ENCODE data around the gene DPM2.

DPM2 gene

GRCh38 chr9:127942216-127943010 lies 4.8 kb upstream of the DPM2 start:
- Histone ChIP-seq H2BK5ac (ENCODE audit: low read length) (no peak overlapping the region), H3K27ac (replicated peaks; ENCODE audit: low read length) (no peak overlapping the region), H3K27me3 (ENCODE audit: control insufficient read depth in 3 of 3, insufficient read depth in 3 of 3, low read depth in 1 of 3, low read length in 3 of 3) (no peaks in the 10 kb centered on the region), H3K79me1 (ENCODE audit: low read depth, low read length) (peaks cover 2% of the 10 kb centered on the region), H2BK12ac (ENCODE audit: low read length) (no peak overlapping the region), H3K4ac (ENCODE audit: low read length) (no peak overlapping the region), H2BK15ac (ENCODE audit: low read length) (no peak overlapping the region), H4K8ac (ENCODE audit: low read depth, low read length) (no peak overlapping the region), H3K18ac (ENCODE audit: low read length) (no peak overlapping the region), H2AK5ac (ENCODE audit: low read depth, low read length) (peak overlapping the region; percentile 22), H3K9ac (ENCODE audit: low read depth, low read length, poor library complexity) (peak overlapping the region; percentile 85), H4K91ac (ENCODE audit: low read depth, low read length, poor library complexity) (no peak overlapping the region), H3K23ac (ENCODE audit: low read depth, low read length, poor library complexity) (peak overlapping the region; percentile 22), H3K14ac (ENCODE audit: low read length) (no peak overlapping the region), H3K36me3 (replicated peaks in 1 of 2; ENCODE audit: control insufficient read depth in 2 of 2, insufficient read depth in 2 of 2, low read length in 2 of 2) (peaks cover 28 to 53% of the 10 kb centered on the region in 2 donors), H3K9me3 (replicated peaks in 1 of 2; ENCODE audit: control insufficient read depth in 2 of 2, insufficient read depth in 1 of 2, low read depth in 1 of 2, low read length in 2 of 2) (no peaks in the 10 kb centered on the region), H3K4me3 (ENCODE audit: low read length in 2 of 2) (no peak overlapping the region), H2AFZ (ENCODE audit: low read length) (no peak overlapping the region), H2BK120ac (ENCODE audit: low read depth, low read length) (no peak overlapping the region), H3K4me2 (ENCODE audit: insufficient read depth, low read length, poor library complexity, severe bottlenecking) (no peak overlapping the region), H3K4me1 (ENCODE audit: control insufficient read depth in 2 of 2, insufficient read depth in 1 of 2, low read depth in 1 of 2, low read length in 2 of 2) (peaks cover 3 to 9% of the 10 kb centered on the region in 2 donors)
- peak; percentile 61 for DNase-seq (ENCODE audit: low spot score)
- no CpG with 5 or more reads among the region's 18 CpGs for WGBS, 2 donors (ENCODE audit: extremely low coverage in 2 of 2, insufficient read length in 2 of 2, insufficient replicate concordance in 1 of 2)

GRCh38 chr9:127941961-127942215 lies 4.2 kb upstream of the DPM2 start:
- H4K91ac ChIP-seq (ENCODE audit: low read depth, low read length, poor library complexity): no peak overlapping the region
- H3K27me3 ChIP-seq (ENCODE audit: control insufficient read depth in 3 of 3, insufficient read depth in 3 of 3, low read depth in 1 of 3, low read length in 3 of 3): no peaks in the 10 kb centered on the region
- no peak overlapping the region for H3K9ac ChIP-seq (ENCODE audit: low read depth, low read length, poor library complexity)
- no peak overlapping the region for H3K23ac ChIP-seq (ENCODE audit: low read depth, low read length, poor library complexity)
- H2BK12ac ChIP-seq (ENCODE audit: low read length): no peak overlapping the region
- H4K8ac ChIP-seq (ENCODE audit: low read depth, low read length): no peak overlapping the region
- H3K18ac ChIP-seq (ENCODE audit: low read length): no peak overlapping the region
- peaks cover 7 to 9% of the 10 kb centered on the region in 2 donors for H3K4me1 ChIP-seq (ENCODE audit: control insufficient read depth in 2 of 2, insufficient read depth in 1 of 2, low read depth in 1 of 2, low read length in 2 of 2)
- no peak overlapping the region for H3K14ac ChIP-seq (ENCODE audit: low read length)
- no peak overlapping the region for H3K4me2 ChIP-seq (ENCODE audit: insufficient read depth, low read length, poor library complexity, severe bottlenecking)
- no CpG with 5 or more reads among the region's 3 CpGs for WGBS, 2 donors (ENCODE audit: extremely low coverage in 2 of 2, insufficient read length in 2 of 2, insufficient replicate concordance in 1 of 2)
- no peak overlapping the region for H2BK120ac ChIP-seq (ENCODE audit: low read depth, low read length)
- H3K4ac ChIP-seq (ENCODE audit: low read length): no peak overlapping the region
- no peak for DNase-seq (ENCODE audit: low spot score)
- H2AFZ ChIP-seq (ENCODE audit: low read length): no peak overlapping the region
- no peaks in the 10 kb centered on the region for H3K9me3 ChIP-seq (replicated peaks in 1 of 2; ENCODE audit: control insufficient read depth in 2 of 2, insufficient read depth in 1 of 2, low read depth in 1 of 2, low read length in 2 of 2)
- no peak overlapping the region for H2BK15ac ChIP-seq (ENCODE audit: low read length)
- H3K36me3 ChIP-seq (replicated peaks in 1 of 2; ENCODE audit: control insufficient read depth in 2 of 2, insufficient read depth in 2 of 2, low read length in 2 of 2): peaks cover 28 to 52% of the 10 kb centered on the region in 2 donors
- H3K4me3 ChIP-seq (ENCODE audit: low read length in 2 of 2): no peak overlapping the region
- no peak overlapping the region for H3K27ac ChIP-seq (replicated peaks; ENCODE audit: low read length)
- no peak overlapping the region for H2AK5ac ChIP-seq (ENCODE audit: low read depth, low read length)
- peaks cover 5% of the 10 kb centered on the region for H3K79me1 ChIP-seq (ENCODE audit: low read depth, low read length)
- no peak overlapping the region for H2BK5ac ChIP-seq (ENCODE audit: low read length)

GRCh38 chr9:127941062-127941960 lies 3.7 kb upstream of the DPM2 start:
- Histone ChIP-seq H2BK15ac (ENCODE audit: low read length) (no peak overlapping the region), H3K36me3 (replicated peaks in 1 of 2; ENCODE audit: control insufficient read depth in 2 of 2, insufficient read depth in 2 of 2, low read length in 2 of 2) (peaks cover 28 to 54% of the 10 kb centered on the region in 2 donors), H3K4me2 (ENCODE audit: insufficient read depth, low read length, poor library complexity, severe bottlenecking) (no peak overlapping the region), H3K4ac (ENCODE audit: low read length) (no peak overlapping the region), H3K4me1 (ENCODE audit: control insufficient read depth in 2 of 2, insufficient read depth in 1 of 2, low read depth in 1 of 2, low read length in 2 of 2) (peaks cover 11 to 12% of the 10 kb centered on the region in 2 donors), H3K4me3 (ENCODE audit: low read length in 2 of 2) (no peak overlapping the region), H2BK5ac (ENCODE audit: low read length) (peak overlapping the region; percentile 27), H2AK5ac (ENCODE audit: low read depth, low read length) (no peak overlapping the region), H4K8ac (ENCODE audit: low read depth, low read length) (no peak overlapping the region), H3K9me3 (replicated peaks in 1 of 2; ENCODE audit: control insufficient read depth in 2 of 2, insufficient read depth in 1 of 2, low read depth in 1 of 2, low read length in 2 of 2) (no peaks in the 10 kb centered on the region), H3K23ac (ENCODE audit: low read depth, low read length, poor library complexity) (no peak overlapping the region), H3K27ac (replicated peaks; ENCODE audit: low read length) (no peak overlapping the region), H2BK12ac (ENCODE audit: low read length) (no peak overlapping the region), H3K18ac (ENCODE audit: low read length) (no peak overlapping the region), H2BK120ac (ENCODE audit: low read depth, low read length) (no peak overlapping the region), H3K14ac (ENCODE audit: low read length) (no peak overlapping the region), H3K79me1 (ENCODE audit: low read depth, low read length) (peaks cover 7% of the 10 kb centered on the region), H3K9ac (ENCODE audit: low read depth, low read length, poor library complexity) (no peak overlapping the region), H4K91ac (ENCODE audit: low read depth, low read length, poor library complexity) (no peak overlapping the region), H2AFZ (ENCODE audit: low read length) (no peak overlapping the region), H3K27me3 (ENCODE audit: control insufficient read depth in 3 of 3, insufficient read depth in 3 of 3, low read depth in 1 of 3, low read length in 3 of 3) (no peaks in the 10 kb centered on the region)
- WGBS, 2 donors (ENCODE audit: extremely low coverage in 2 of 2, insufficient read length in 2 of 2, insufficient replicate concordance in 1 of 2): no CpG with 5 or more reads among the region's 18 CpGs
- DNase-seq (ENCODE audit: low spot score): no peak

- Histone ChIP-seq H3K79me1 (ENCODE audit: low read depth, low read length) (peaks cover 12% of the 10 kb centered on the region), H2BK120ac (ENCODE audit: low read depth, low read length) (no peak overlapping the region), H3K18ac (ENCODE audit: low read length) (no peak overlapping the region), H3K23ac (ENCODE audit: low read depth, low read length, poor library complexity) (no peak overlapping the region), H2AK5ac (ENCODE audit: low read depth, low read length) (no peak overlapping the region), H3K4me2 (ENCODE audit: insufficient read depth, low read length, poor library complexity, severe bottlenecking) (no peak overlapping the region), H4K8ac (ENCODE audit: low read depth, low read length) (no peak overlapping the region), H2AFZ (ENCODE audit: low read length) (no peak overlapping the region), H3K27ac (replicated peaks; ENCODE audit: low read length) (no peak overlapping the region), H3K4me1 (ENCODE audit: control insufficient read depth in 2 of 2, insufficient read depth in 1 of 2, low read depth in 1 of 2, low read length in 2 of 2) (peaks cover 16% of the 10 kb centered on the region in 2 donors), H3K4me3 (ENCODE audit: low read length in 2 of 2) (no peak overlapping the region), H2BK12ac (ENCODE audit: low read length) (no peak overlapping the region), H4K91ac (ENCODE audit: low read depth, low read length, poor library complexity) (no peak overlapping the region), H3K9me3 (replicated peaks in 1 of 2; ENCODE audit: control insufficient read depth in 2 of 2, insufficient read depth in 1 of 2, low read depth in 1 of 2, low read length in 2 of 2) (no peaks in the 10 kb centered on the region), H3K9ac (ENCODE audit: low read depth, low read length, poor library complexity) (no peak overlapping the region), H3K14ac (ENCODE audit: low read length) (no peak overlapping the region), H3K36me3 (replicated peaks in 1 of 2; ENCODE audit: control insufficient read depth in 2 of 2, insufficient read depth in 2 of 2, low read length in 2 of 2) (peaks cover 32 to 57% of the 10 kb centered on the region in 2 donors), H3K27me3 (ENCODE audit: control insufficient read depth in 3 of 3, insufficient read depth in 3 of 3, low read depth in 1 of 3, low read length in 3 of 3) (no peaks in the 10 kb centered on the region), H3K4ac (ENCODE audit: low read length) (no peak overlapping the region), H2BK15ac (ENCODE audit: low read length) (no peak overlapping the region), H2BK5ac (ENCODE audit: low read length) (no peak overlapping the region)
- WGBS, 2 donors (ENCODE audit: extremely low coverage in 2 of 2, insufficient read length in 2 of 2, insufficient replicate concordance in 1 of 2): no CpG with 5 or more reads among the region's 4 CpGs
- DNase-seq (ENCODE audit: low spot score): no peak
Measured at GRCh38 chr9:127940593-127940992, 2.9 kb upstream of the DPM2 start.
